Gastrocnemius medialis (tissue), 4 donors: ENCODE data around the gene PLXNA1. TPM values are rescaled to one million over a fixed set of nuclear protein-coding genes. Genes with fewer than 3 reads are reported as not detected.

Experiments
- ATAC-seq, 2 donors: fragments of 150-250 bp; one replicate each; pipeline ENCODE4 v1.9.1; 2016
- DNase-seq, 2 donors: peaks; one replicate each; pipeline ENCODE4 v3.0.0-alpha.2; 2019
- H3K27ac ChIP-seq, 4 donors: fragments of 200-600 bp; sonication (generic); 1 replicate in 1 of 4; 2 replicates in 3 of 4; pipeline ENCODE4 v1.5.1; 2016 to 2018; ENCODE audit warnings: mild to moderate bottlenecking in 2 of 4, moderate library complexity in 1 of 4
- H3K27me3 ChIP-seq, 3 donors: fragments of 200-600 bp; sonication (generic) in 2 of 3; 1 replicate in 1 of 3; 2 replicates in 2 of 3; pipeline versions ENCODE4 v1.5.1 to v1.6.0; 2016 to 2019; ENCODE audit warnings: mild to moderate bottlenecking in 1 of 3, moderate library complexity in 1 of 3
- H3K36me3 ChIP-seq, 2 donors: fragments of 200-600 bp; sonication (generic) in 1 of 2; one replicate each; pipeline ENCODE4 v1.5.1; 2017 to 2018
- H3K4me1 ChIP-seq, 2 donors: fragments of 200-600 bp; sonication (generic) in 1 of 2; one replicate each; pipeline ENCODE4 v1.5.1; 2016 to 2017; ENCODE audit warnings: mild to moderate bottlenecking in 2 of 2
- H3K4me3 ChIP-seq, 4 donors: fragments of 200-600 bp; sonication (generic) in 3 of 4; 1 replicate in 1 of 4; 2 replicates in 3 of 4; pipeline ENCODE4 v1.5.1; 2016 to 2019; ENCODE audit warnings: mild to moderate bottlenecking in 2 of 4
- H3K9me3 ChIP-seq, 3 donors: fragments of 200-600 bp; sonication (generic) in 2 of 3; 1 replicate in 1 of 3; 2 replicates in 2 of 3; pipeline ENCODE4 v1.5.1; 2016 to 2019
- POLR2A ChIP-seq, 2 donors: fragments of 450-650 bp; IDR thresholded peaks; one replicate each; pipeline ENCODE4 v1.6.1; 2017; ENCODE audit warnings: antibody characterized with exemption in 2 of 2, mild to moderate bottlenecking in 2 of 2, moderate library complexity in 2 of 2
- in situ Hi-C, 4 donors: fragments of 200-750 bp; cut with MboI; loops; one replicate each; pipeline versions ENCODE4 v1.15.0 to v1.8.0; 2017; ENCODE audit warnings: low sequenced_read_pairs in 4 of 4
- intact Hi-C: fragments of 100-400 bp; cut with DNase I; formaldehyde crosslinking; loops from one replicate; pipeline ENCODE4 v1.15.1; 2023; ENCODE audit warnings: low total_unique reads
- total RNA-seq, 4 donors: library from RNA; depleted of rRNA; stranded (reverse); fragments of >200 nt; gene quantifications; one replicate each; pipeline versions ENCODE4 v1.1.0 to v1.2.3, GENCODE V29; 2016
- TF ChIP-seq, protein P1 (sequence below), 5 experiments: fragments of 450-650 bp in 3 of 5; fragments of 200-600 bp in 2 of 5; sonication (generic) in 2 of 5; IDR thresholded peaks in 4 of 5; conservative IDR thresholded peaks in 1 of 5; 1 replicate in 4 of 5; 2 replicates in 1 of 5; pipeline ENCODE4 v1.5.1; 2016 to 2019; ENCODE audit warnings: antibody characterized with exemption in 5 of 5, mild to moderate bottlenecking in 3 of 5, moderate library complexity in 3 of 5

The PLXNA1 gene
- total RNA-seq, 4 donors from 2014 or later: 12.7 to 27.9 (median 19.5) TPM

GRCh38 chr3:126996905-126997304, 14.0 kb downstream of the PLXNA1 start:
- TF ChIP-seq, protein P1, sequence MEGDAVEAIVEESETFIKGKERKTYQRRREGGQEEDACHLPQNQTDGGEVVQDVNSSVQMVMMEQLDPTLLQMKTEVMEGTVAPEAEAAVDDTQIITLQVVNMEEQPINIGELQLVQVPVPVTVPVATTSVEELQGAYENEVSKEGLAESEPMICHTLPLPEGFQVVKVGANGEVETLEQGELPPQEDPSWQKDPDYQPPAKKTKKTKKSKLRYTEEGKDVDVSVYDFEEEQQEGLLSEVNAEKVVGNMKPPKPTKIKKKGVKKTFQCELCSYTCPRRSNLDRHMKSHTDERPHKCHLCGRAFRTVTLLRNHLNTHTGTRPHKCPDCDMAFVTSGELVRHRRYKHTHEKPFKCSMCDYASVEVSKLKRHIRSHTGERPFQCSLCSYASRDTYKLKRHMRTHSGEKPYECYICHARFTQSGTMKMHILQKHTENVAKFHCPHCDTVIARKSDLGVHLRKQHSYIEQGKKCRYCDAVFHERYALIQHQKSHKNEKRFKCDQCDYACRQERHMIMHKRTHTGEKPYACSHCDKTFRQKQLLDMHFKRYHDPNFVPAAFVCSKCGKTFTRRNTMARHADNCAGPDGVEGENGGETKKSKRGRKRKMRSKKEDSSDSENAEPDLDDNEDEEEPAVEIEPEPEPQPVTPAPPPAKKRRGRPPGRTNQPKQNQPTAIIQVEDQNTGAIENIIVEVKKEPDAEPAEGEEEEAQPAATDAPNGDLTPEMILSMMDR (IDR thresholded peaks at IDR 0.05 in 4 of 5, conservative IDR thresholded peaks at IDR 0.05 in 1 of 5): no peak
- no peak for TF ChIP-seq POLR2A (IDR thresholded peaks at IDR 0.05)
- H3K36me3 ChIP-seq: no peaks in the 10 kb centered on the region
- intact Hi-C loops (no loop called here), in situ Hi-C loops (no loop called here)
- ATAC-seq (no peak), DNase-seq (no peak)
- no peak overlapping the region for H3K27ac ChIP-seq
- H3K4me3 ChIP-seq: no peak overlapping the region
- H3K4me1 ChIP-seq: peaks cover 31 to 46% of the 10 kb centered on the region in 2 donors
- H3K27me3 ChIP-seq: no peaks in the 10 kb centered on the region
- no peaks in the 10 kb centered on the region for H3K9me3 ChIP-seq

GRCh38 chr3:126997455-126998038, 14.6 kb downstream of the PLXNA1 start:
- H3K4me3 ChIP-seq: no peak overlapping the region
- TF ChIP-seq, protein P1 (IDR thresholded peaks at IDR 0.05 in 4 of 5, conservative IDR thresholded peaks at IDR 0.05 in 1 of 5): no peak
- TF ChIP-seq POLR2A (IDR thresholded peaks at IDR 0.05): no peak
- no peak overlapping the region for H3K27ac ChIP-seq
- H3K27me3 ChIP-seq: no peaks in the 10 kb centered on the region
- no peaks in the 10 kb centered on the region for H3K9me3 ChIP-seq
- no peaks in the 10 kb centered on the region for H3K36me3 ChIP-seq
- intact Hi-C loops: no loop called here
- peaks cover 31 to 44% of the 10 kb centered on the region in 2 donors for H3K4me1 ChIP-seq
- in situ Hi-C loops: no loop called here
- no peak for ATAC-seq
- no peak for DNase-seq

DNA sequence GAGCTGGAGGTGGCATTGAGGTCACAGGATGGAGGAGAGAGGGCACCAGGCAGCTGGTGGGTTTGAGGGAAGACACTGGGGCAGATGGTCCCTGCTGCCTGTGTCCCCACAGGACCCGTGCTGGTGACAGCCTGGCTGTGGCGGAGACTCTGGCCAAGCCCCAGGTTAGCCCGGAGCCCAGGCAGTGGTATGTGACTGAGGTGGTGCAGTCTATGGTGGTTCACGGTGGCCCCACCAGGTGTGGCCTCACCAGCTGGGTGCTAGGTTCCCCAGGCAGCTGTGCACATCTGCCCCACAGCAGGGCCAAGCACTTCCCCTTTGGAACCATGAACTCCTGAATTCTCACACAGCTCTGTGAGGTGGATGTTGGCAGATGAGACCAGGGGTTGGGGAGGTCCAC, 15.4 kb downstream of the PLXNA1 start:
- Histone ChIP-seq H3K27me3 (no peaks in the 10 kb centered on the region), H3K4me3 (no peak overlapping the region), H3K4me1 (peaks cover 26 to 41% of the 10 kb centered on the region in 2 donors), H3K27ac (no peak overlapping the region), H3K9me3 (no peaks in the 10 kb centered on the region), H3K36me3 (no peaks in the 10 kb centered on the region)
- DNase-seq: no peak
- TF ChIP-seq POLR2A (IDR thresholded peaks at IDR 0.05): no peak
- TF ChIP-seq, protein P1 (IDR thresholded peaks at IDR 0.05 in 4 of 5, conservative IDR thresholded peaks at IDR 0.05 in 1 of 5): no peak
- in situ Hi-C loops: no loop called here
- intact Hi-C loops: no loop called here
- no peak for ATAC-seq

DNA sequence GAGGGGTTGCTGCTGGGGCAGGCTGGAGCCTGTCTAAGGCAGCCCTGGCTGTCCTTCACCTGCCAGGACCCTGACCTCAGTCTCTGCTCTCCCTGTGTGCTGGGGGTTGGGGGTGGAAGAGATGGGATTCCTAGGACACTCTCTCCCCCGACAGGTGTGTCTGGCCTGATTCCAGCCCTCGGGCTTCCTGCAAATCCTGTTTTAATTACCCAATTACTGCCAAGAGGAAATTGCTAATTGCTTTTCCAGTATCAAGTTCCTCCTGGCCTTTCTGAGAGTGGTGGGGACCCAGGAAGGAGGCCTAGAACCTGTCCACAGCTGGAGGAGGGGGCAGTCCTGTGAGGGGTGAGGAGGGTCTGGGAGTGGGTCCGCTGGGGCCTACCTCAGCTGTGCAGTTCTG, 15.8 kb downstream of the PLXNA1 start:
- no peaks in the 10 kb centered on the region for H3K27me3 ChIP-seq
- H3K36me3 ChIP-seq: no peaks in the 10 kb centered on the region
- in situ Hi-C loops: no loop called here
- H3K27ac ChIP-seq: no peak overlapping the region
- intact Hi-C loops: no loop called here
- ATAC-seq (no peak), DNase-seq (no peak)
- no peak for TF ChIP-seq POLR2A (IDR thresholded peaks at IDR 0.05)
- TF ChIP-seq, protein P1 (IDR thresholded peaks at IDR 0.05 in 4 of 5, conservative IDR thresholded peaks at IDR 0.05 in 1 of 5): no peak
- H3K4me1 ChIP-seq: peaks cover 22 to 38% of the 10 kb centered on the region in 2 donors
- H3K4me3 ChIP-seq: no peak overlapping the region
- no peaks in the 10 kb centered on the region for H3K9me3 ChIP-seq

DNA sequence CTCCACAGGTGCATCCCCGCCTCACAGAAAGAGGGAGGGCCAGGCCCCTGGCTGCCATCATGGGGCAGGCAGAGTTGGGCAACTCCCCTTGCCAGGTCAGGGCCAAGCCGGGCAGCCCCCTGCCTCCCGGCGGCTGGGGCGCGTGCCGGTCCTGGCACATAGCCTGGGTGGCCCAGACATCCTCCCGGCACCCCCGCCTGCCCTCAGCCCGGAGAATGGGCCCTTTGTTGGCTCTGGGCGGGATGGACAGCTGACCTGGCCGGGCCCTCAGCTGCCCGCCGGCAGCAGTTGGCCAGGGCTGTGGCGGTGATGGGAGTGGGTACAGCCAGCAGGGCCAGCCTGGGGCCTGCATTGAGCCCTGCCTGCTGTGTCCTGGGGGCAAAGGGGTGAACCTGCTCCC, 16.5 kb downstream of the PLXNA1 start:
- Histone ChIP-seq H3K4me1 (peaks cover 17 to 31% of the 10 kb centered on the region in 2 donors), H3K27ac (no peak overlapping the region), H3K9me3 (no peaks in the 10 kb centered on the region), H3K4me3 (no peak overlapping the region), H3K36me3 (no peaks in the 10 kb centered on the region), H3K27me3 (no peaks in the 10 kb centered on the region)
- no peak for TF ChIP-seq POLR2A (IDR thresholded peaks at IDR 0.05)
- TF ChIP-seq, protein P1 (IDR thresholded peaks at IDR 0.05 in 4 of 5, conservative IDR thresholded peaks at IDR 0.05 in 1 of 5): no peak
- DNase-seq (no peak), ATAC-seq (no peak)
- in situ Hi-C loops: no loop called here
- intact Hi-C loops: no loop called here
